ENCODE measurements around the gene PITPNC1.

GRCh38 chr17:67662712-67663111 is 285.6 kb downstream of the PITPNC1 start:
- TF ChIP-seq CTCF (IDR thresholded peaks at IDR 0.05) (no peak), POLR2AphosphoS5 (IDR thresholded peaks at IDR 0.05; ENCODE audit: insufficient read depth in 1 of 2, low read depth in 1 of 2) (no peak)
